Measurements from ENCODE around the gene PREX1. TPM values are rescaled to one million over a fixed set of nuclear protein-coding genes. Genes with fewer than 3 reads are reported as not detected.

Gene PREX1
- total RNA-seq, 3 donors from 2014 or later = 9.9 to 14.1 (median 13.5) TPM

- intact Hi-C loops (cut with DNase I, micrococcal nuclease) = no loop called here
- H3K4me1 ChIP-seq (ENCODE audit: low read depth) = no peaks in the 10 kb centered on the region
These were observed 121.6 kb downstream of the PREX1 start for GRCh38 chr20:48706116-48706656.

GRCh38 chr20:48705240-48706115 lies 122.3 kb downstream of the PREX1 start:
- Histone ChIP-seq H3K9me3 (no peaks in the 10 kb centered on the region), H3K4me1 (ENCODE audit: low read depth) (no peaks in the 10 kb centered on the region), H3K4me3 (no peak overlapping the region), H3K36me3 (ENCODE audit: low read depth) (no peaks in the 10 kb centered on the region)
- intact Hi-C loops (cut with DNase I, micrococcal nuclease) = no loop called here
- ATAC-seq = no peak
- no peak for DNase-seq
- TF ChIP-seq CTCF (IDR thresholded peaks at IDR 0.05) = no peak

More at GRCh38 chr20:48706116-48706656, 121.6 kb downstream of the PREX1 start:
- TF ChIP-seq CTCF (IDR thresholded peaks at IDR 0.05) = no peak
- Histone ChIP-seq H3K36me3 (ENCODE audit: low read depth) (no peaks in the 10 kb centered on the region), H3K4me3 (no peak overlapping the region), H3K9me3 (no peaks in the 10 kb centered on the region)
- no peak for DNase-seq
- ATAC-seq = no peak

GRCh38 chr20:48704761-48705160 lies 123.0 kb downstream of the PREX1 start:
- Histone ChIP-seq H3K9me3 (no peaks in the 10 kb centered on the region), H3K4me1 (ENCODE audit: low read depth) (no peaks in the 10 kb centered on the region), H3K4me3 (no peak overlapping the region), H3K36me3 (ENCODE audit: low read depth) (no peaks in the 10 kb centered on the region)
- ATAC-seq = no peak
- DNase-seq = no peak
- TF ChIP-seq CTCF (IDR thresholded peaks at IDR 0.05) = no peak
- intact Hi-C loops (cut with DNase I, micrococcal nuclease) = no loop called here

- intact Hi-C loops (cut with DNase I, micrococcal nuclease) = no loop called here
- ATAC-seq (no peak), DNase-seq (no peak)
- Histone ChIP-seq H3K36me3 (ENCODE audit: low read depth) (no peaks in the 10 kb centered on the region), H3K4me1 (ENCODE audit: low read depth) (no peaks in the 10 kb centered on the region), H3K9me3 (no peaks in the 10 kb centered on the region), H3K4me3 (no peak overlapping the region)
- no peak for TF ChIP-seq CTCF (IDR thresholded peaks at IDR 0.05)
These were observed 124.1 kb downstream of the PREX1 start for GRCh38 chr20:48703511-48704219.

GRCh38 chr20:48703107-48703506 lies 124.7 kb downstream of the PREX1 start:
- H3K9me3 ChIP-seq = no peaks in the 10 kb centered on the region
- ATAC-seq (no peak), DNase-seq (no peak)
- H3K4me1 ChIP-seq (ENCODE audit: low read depth) = peaks cover 2% of the 10 kb centered on the region
- H3K4me3 ChIP-seq = no peak overlapping the region
- no peak for TF ChIP-seq CTCF (IDR thresholded peaks at IDR 0.05)
- intact Hi-C loops (cut with DNase I, micrococcal nuclease) = no loop called here
- H3K36me3 ChIP-seq (ENCODE audit: low read depth) = no peaks in the 10 kb centered on the region

Measured in mucosa of descending colon (tissue), 3 donors.